Colon (tissue), 2 donors: Measurements from ENCODE around the gene PACC1.

Source experiments
- FAIRE-seq: peaks from 2 replicates; lab custom pipeline; 2012; peaks lifted over from hg19 to GRCh38; lab: Jason Lieb, UNC
- donor health status: control.
- donor health status: control.

Gene PACC1

GRCh38 chr1:212437179-212437798 lies 22.6 kb upstream of the PACC1 start:
- FAIRE-seq: no peak

GRCh38 chr1:212434992-212435391 lies 20.3 kb upstream of the PACC1 start:
- no peak for FAIRE-seq

GRCh38 chr1:212433577-212434462 lies 19.1 kb upstream of the PACC1 start:
- FAIRE-seq: no peak

GRCh38 chr1:212432661-212433576 lies 18.2 kb upstream of the PACC1 start, which contains the start of gene NENF:
Gene NENF, plus strand, starts transcription at chr1:212432920. Its CDS starts 24 bp downstream, at chr1:212432944.
- FAIRE-seq: no peak

- FAIRE-seq: no peak
These were observed 17.6 kb upstream of the PACC1 start for GRCh38 chr1:212432272-212432660.

- no peak for FAIRE-seq
These were observed 17.0 kb upstream of the PACC1 start for GRCh38 chr1:212431644-212432043.

- no peak for FAIRE-seq
These were observed 16.3 kb upstream of the PACC1 start for GRCh38 chr1:212430955-212431394.

- no peak for FAIRE-seq
These were observed 15.7 kb upstream of the PACC1 start for GRCh38 chr1:212430416-212430815.

- no peak for FAIRE-seq
These were observed 13.8 kb upstream of the PACC1 start for GRCh38 chr1:212428496-212428895.

GRCh38 chr1:212423879-212424278 lies 9.2 kb upstream of the PACC1 start:
- FAIRE-seq: no peak

- no peak for FAIRE-seq
These were observed 6.5 kb upstream of the PACC1 start for GRCh38 chr1:212421165-212421564.

GRCh38 chr1:212415107-212415841 lies 588 bp upstream of the PACC1 start:
- FAIRE-seq: no peak

- no peak for FAIRE-seq
These were observed 771 bp downstream of the PACC1 start for GRCh38 chr1:212413902-212414327.

- no peak for FAIRE-seq
These were observed 2.3 kb downstream of the PACC1 start for GRCh38 chr1:212412374-212412773.

GRCh38 chr1:212410231-212410820 lies 4.4 kb downstream of the PACC1 start:
- no peak for FAIRE-seq

- no peak for FAIRE-seq
These were observed 11.9 kb downstream of the PACC1 start for GRCh38 chr1:212402666-212403321.

- FAIRE-seq: no peak
These were observed 12.7 kb downstream of the PACC1 start for GRCh38 chr1:212401838-212402582.

- no peak for FAIRE-seq
These were observed 13.6 kb downstream of the PACC1 start for GRCh38 chr1:212401042-212401441.

- FAIRE-seq: no peak
These were observed 17.5 kb downstream of the PACC1 start for GRCh38 chr1:212397171-212397570.

- FAIRE-seq: no peak
These were observed 18.0 kb downstream of the PACC1 start for GRCh38 chr1:212396638-212397037.
